Heart right ventricle (tissue), 16 donors: ENCODE data around the gene CDH13. TPM values are rescaled to one million over a fixed set of nuclear protein-coding genes. Genes with fewer than 3 reads are reported as not detected.

Experiments
- ATAC-seq, 8 donors: fragments of 200-7000 bp; cut with Tn5 transposase; one replicate each; pipeline ENCODE4 v1.9.1; 2020; ENCODE audit warnings: mild to moderate bottlenecking in 8 of 8, moderate library complexity in 8 of 8, moderate number of reproducible peaks in 1 of 8
- DNase-seq, 2 donors: peaks; one replicate each; pipeline ENCODE4 v3.0.0-alpha.2; 2020
- H3K27ac ChIP-seq, 10 donors: fragments of 200-600 bp; sonication (generic) in 2 of 10; one replicate each; pipeline versions ENCODE4 v1.5.0 to v1.8.0; 2020 to 2022; ENCODE audit warnings: mild to moderate bottlenecking in 3 of 10
- H3K27me3 ChIP-seq, 7 donors: fragments of 200-600 bp; one replicate each; pipeline ENCODE4 v1.8.0; 2021 to 2022; ENCODE audit warnings: mild to moderate bottlenecking in 2 of 7
- H3K36me3 ChIP-seq, 9 donors: fragments of 200-600 bp; sonication (generic) in 1 of 9; one replicate each; pipeline versions ENCODE4 v1.5.0 to v1.8.0; 2020 to 2022; ENCODE audit warnings: mild to moderate bottlenecking in 2 of 9
- H3K4me1 ChIP-seq, 9 donors: fragments of 200-600 bp; sonication (generic) in 1 of 9; one replicate each; pipeline versions ENCODE4 v1.5.0 to v1.8.0; 2020 to 2022; ENCODE audit warnings: mild to moderate bottlenecking in 4 of 9
- H3K4me3 ChIP-seq, 10 donors: fragments of 200-600 bp; sonication (generic) in 2 of 10; one replicate each; pipeline versions ENCODE4 v1.5.0 to v1.8.0; 2020 to 2022; ENCODE audit warnings: mild to moderate bottlenecking in 7 of 10, moderate library complexity in 2 of 10
- H3K9me3 ChIP-seq, 11 donors: fragments of 200-600 bp in 10 of 11; sonication (generic) in 2 of 11; one replicate each; pipeline versions ENCODE4 v1.5.0 to v1.8.0; 2013 to 2022; ENCODE audit warnings: mild to moderate bottlenecking in 2 of 11, control low read depth in 1 of 11, moderate library complexity in 1 of 11
- CTCF ChIP-seq, 9 donors: fragments of 200-600 bp; sonication (generic) in 2 of 9; IDR thresholded peaks; one replicate each; pipeline versions ENCODE4 v1.5.0 to v1.8.0; 2021 to 2022; ENCODE audit warnings: antibody characterized with exemption in 9 of 9, mild to moderate bottlenecking in 5 of 9, moderate library complexity in 1 of 9
- WGBS, 2 donors: extraction: QIAGEN DNeasy Blood & Tissue Kit; methylation state at CpG; one replicate each; pipeline ENCODE4 v1.1.7; 2013; ENCODE audit warnings: inconsistent platforms in 1 of 2; 5-methylcytosine and 5-hydroxymethylcytosine counted together
- intact Hi-C, 10 donors: fragments of 100-400 bp; cut with DNase I; formaldehyde crosslinking; loops; one replicate each; pipeline versions ENCODE4 v1.11.1 to v1.14.2; 2022
- polyA plus RNA-seq, 2 donors: library from polyadenylated mRNA; stranded (reverse); fragments of 200-250 nt; gene quantifications; one replicate each; pipeline ENCODE4 v1.2.3, GENCODE V29; 2013
- total RNA-seq, 10 donors: library from RNA; stranded (reverse); fragmentation: NEBNext Ultra II Directional in 3 of 10; extraction: Animal tissue kit (Norgen Biotek cat#: 25700) in 3 of 10; gene quantifications; one replicate each; pipeline versions ENCODE4 v1.2.1 to v1.2.4, GENCODE V29; 2021 to 2023
- donor health status: Arrhythmogenic right ventricular cardiomyopathy.
- donor health status: ischemic (EF 13 %, LVEDD 7.1; RV severe dilation, severe dysfunction).
- donor health status: healthy with polysubstance abuse.
- donor health status: DM: no; HTN: yes; CAD: no.
- donor health status: DM: no; HTN: no; CAD: no.
- donor health status: ischemic (EF 25% LVEDD 6.9; RV normal size, moderate dysfunction).
- donor health status: ischemic (EF 25% LVEDD 5.7; RV mildly dilated, moderate dysfunction).
- donor health status: healthy.
- donor health status: DM: yes; HTN: yes; CAD: no.
- donor health status: Ischemic cardiomyopathy.
- donor health status: ischemic (EF 35%, LVEDD 5.7; RV mildly dilated, moderate dysfunction).
- donor health status: nonischemic (EF 11% LVEDD 7.7; RV severe dilation, severe dysfunction).
- donor health status: DM: yes; HTN: yes; CAD: no.
- donor health status: PGD.
- donor health status: ischemic (EF 29% LVEDD 5.4; RV normal size, mild dysfunction).
- donor health status: nonischemic (EF 23%, LVEDD 6.1; RV moderate dilation, normal function).

CDH13 gene
- total and polyA plus RNA-seq, 12 donors = 15.5 to 221 (median 168) TPM

GRCh38 chr16:83004868-83005652 is 378.3 kb downstream of the CDH13 start:
- no peak for ATAC-seq
- TF ChIP-seq CTCF (IDR thresholded peaks at IDR 0.05) = no peak
- WGBS, 2 donors = 76 to 86% methylated on average over 4 of the region's 4 CpGs
- intact Hi-C loops = no loop called here
- no peaks in the 10 kb centered on the region for H3K36me3 ChIP-seq
- no peak overlapping the region for H3K4me3 ChIP-seq
- H3K27ac ChIP-seq = no peak overlapping the region
- no peaks in the 10 kb centered on the region for H3K9me3 ChIP-seq
- H3K27me3 ChIP-seq = no peaks in the 10 kb centered on the region
- peaks cover 0 to 17% (median 6%) of the 10 kb centered on the region in 9 donors for H3K4me1 ChIP-seq
- DNase-seq = no peak

GRCh38 chr16:83005653-83006160 is 378.9 kb downstream of the CDH13 start:
- no peaks in the 10 kb centered on the region for H3K27me3 ChIP-seq
- H3K9me3 ChIP-seq = no peaks in the 10 kb centered on the region
- H3K36me3 ChIP-seq = no peaks in the 10 kb centered on the region
- no peak for DNase-seq
- intact Hi-C loops = no loop called here
- no peak overlapping the region for H3K4me3 ChIP-seq
- 75 to 85% methylated on average over 1 of the region's 1 CpG for WGBS, 2 donors
- no peak for ATAC-seq
- no peak for TF ChIP-seq CTCF (IDR thresholded peaks at IDR 0.05)
- peaks cover 0 to 17% (median 6%) of the 10 kb centered on the region in 9 donors for H3K4me1 ChIP-seq
- H3K27ac ChIP-seq = no peak overlapping the region

GRCh38 chr16:83010776-83011720 is 384.3 kb downstream of the CDH13 start:
- no peaks in the 10 kb centered on the region for H3K9me3 ChIP-seq
- no peak overlapping the region for H3K4me3 ChIP-seq
- no peaks in the 10 kb centered on the region for H3K36me3 ChIP-seq
- intact Hi-C loops = loop anchor here in 1 of 10 donors (5.0 kb wide), 1 partner anchor 254 kb away; no protein-coding TSS in a partner anchor
- TF ChIP-seq CTCF (IDR thresholded peaks at IDR 0.05) = no peak
- ATAC-seq (no peak), DNase-seq (no peak)
- no peak overlapping the region for H3K27ac ChIP-seq
- peaks cover 0 to 6% (median 0%) of the 10 kb centered on the region in 9 donors for H3K4me1 ChIP-seq
- 89 to 91% methylated on average over 15 of the region's 15 CpGs for WGBS, 2 donors
- no peaks in the 10 kb centered on the region for H3K27me3 ChIP-seq

GRCh38 chr16:83011939-83012338 is 385.2 kb downstream of the CDH13 start:
- ATAC-seq (no peak), DNase-seq (no peak)
- Histone ChIP-seq H3K4me3 (no peak overlapping the region), H3K27ac (no peak overlapping the region), H3K36me3 (no peaks in the 10 kb centered on the region), H3K4me1 (peaks cover 0 to 4% (median 0%) of the 10 kb centered on the region in 9 donors), H3K27me3 (no peaks in the 10 kb centered on the region), H3K9me3 (no peaks in the 10 kb centered on the region)
- no peak for TF ChIP-seq CTCF (IDR thresholded peaks at IDR 0.05)
- WGBS, 2 donors = 90 to 96% methylated on average over 2 of the region's 2 CpGs
- intact Hi-C loops = loop anchor here in 1 of 10 donors (5.0 kb wide), 1 partner anchor 255 kb away; no protein-coding TSS in a partner anchor
